ENCODE results near the gene HMGCL. TPM values are rescaled to one million over a fixed set of nuclear protein-coding genes. Genes with fewer than 3 reads are reported as not detected.
A peak's percentile ranks its signal among the peaks of the same experiment; 100 is the strongest.

HMGCL gene
- total and polyA plus RNA-seq, 2 of the 13 experiments (the other 11 are each of a cell fraction or from before 2014, with no cell fraction given), result 21.3 to 41.4 TPM

GRCh38 chr1:23800400-23801337 lies 24.6 kb downstream of the HMGCL start, which contains the start of gene GALE (continued):
- TF ChIP-seq TOPORS (CRISPR knock-in tag; IDR thresholded peaks at IDR 0.05) (no peak), ZNF24 (IDR thresholded peaks at IDR 0.05) (no peak), XBP1 (CRISPR knock-in tag; IDR thresholded peaks at IDR 0.05) (no peak), ZBTB49 (CRISPR knock-in tag; IDR thresholded peaks at IDR 0.05; ENCODE audit: borderline replicate concordance) (no peak), MATR3 (CRISPR knock-in tag; IDR thresholded peaks at IDR 0.05) (no peak), DZIP1 (CRISPR knock-in tag; IDR thresholded peaks at IDR 0.05) (peak; percentile 41; the same call in 1 of the 2 replicates), NR2F1 (CRISPR knock-in tag; IDR thresholded peaks at IDR 0.05) (no peak; a peak in 1 of 4 replicates), PTBP1 (IDR thresholded peaks at IDR 0.05; ENCODE audit: low read depth, low read length, poor library complexity, severe bottlenecking) (no peak), KLF6 (CRISPR knock-in tag; IDR thresholded peaks at IDR 0.05) (peak; percentile 53; the same call in 1 of the 2 replicates), ZNF263 (CRISPR knock-in tag; IDR thresholded peaks at IDR 0.05) (no peak), SUZ12 (IDR thresholded peaks at IDR 0.05; ENCODE audit: low read depth, low read length) (no peak), ZNF761 (CRISPR knock-in tag; conservative IDR thresholded peaks at IDR 0.05) (peak; percentile 46; the same call in 1 of the 2 replicates), ZNF543 (CRISPR knock-in tag; IDR thresholded peaks at IDR 0.05) (peak; percentile 56; the same call in 1 of the 2 replicates), ZNF280D (CRISPR knock-in tag; IDR thresholded peaks at IDR 0.05) (peak; percentile 67; the same call in 1 of the 2 replicates), PHF20 (CRISPR knock-in tag; IDR thresholded peaks at IDR 0.05) (peak; percentile 81), ARID2 (CRISPR knock-in tag; IDR thresholded peaks at IDR 0.05; ENCODE audit: borderline replicate concordance) (no peak), ZNF556 (CRISPR knock-in tag; IDR thresholded peaks at IDR 0.05; ENCODE audit: borderline replicate concordance) (no peak; the same call in 1 of the 2 replicates), KDM4B (CRISPR knock-in tag; IDR thresholded peaks at IDR 0.05) (no peak; the same call in 1 of the 2 replicates), ZNF883 (CRISPR knock-in tag; IDR thresholded peaks at IDR 0.05; ENCODE audit: not compliant biosample characterization) (peak; percentile 40)
